Stimulated activated CD4-positive, alpha-beta T cell treated with anti-CD3 and anti-CD28 coated beads, Interleukin-12 subunit alpha, Interleukin-12 subunit beta, amount 100 ng/mL, for 24 hours (primary cell): Measurements from ENCODE around the gene CCNB2.
"Not testable (repeated sequence)": the region's sequence is repeated elsewhere in the genome, so short reads cannot be mapped to it uniquely, and the experiment has no call there.

Experiments
- DNase-seq, 2 experiments: peaks; one replicate each; pipeline ENCODE4 v3.0.0-alpha.2; 2020; ENCODE audit warnings: low read depth in 2 of 2

CCNB2 gene

GRCh38 chr15:59104912-59105732 lies at the start of gene CCNB2:
Gene CCNB2 (plus strand): TSS chr15:59105146. CDS start chr15:59105269, 123 bp downstream.
- peak; percentile 57 to 70 for DNase-seq

- DNase-seq = no peak
Observed at GRCh38 chr15:59059076-59059597, 45.8 kb upstream of the CCNB2 start.

GRCh38 chr15:59060348-59060747 lies 44.6 kb upstream of the CCNB2 start:
- DNase-seq = no peak

- DNase-seq = no peak
Observed at GRCh38 chr15:59063042-59063441, 41.9 kb upstream of the CCNB2 start.

- DNase-seq = no peak
Observed at GRCh38 chr15:59069430-59069829, 35.5 kb upstream of the CCNB2 start.

- DNase-seq = no peak
Observed at GRCh38 chr15:59074607-59075006, 30.3 kb upstream of the CCNB2 start.

- DNase-seq = no peak
Observed at GRCh38 chr15:59087731-59088130, 17.2 kb upstream of the CCNB2 start.

- DNase-seq = no peak
Observed at GRCh38 chr15:59094077-59094476, 10.9 kb upstream of the CCNB2 start.

- no peak for DNase-seq
Observed at GRCh38 chr15:59096429-59096828, 8.5 kb upstream of the CCNB2 start.

- no peak for DNase-seq
Observed at GRCh38 chr15:59099162-59099685, 5.7 kb upstream of the CCNB2 start.

GRCh38 chr15:59104602-59104911 lies 389 bp upstream of the CCNB2 start:
- DNase-seq = no peak

GRCh38 chr15:59105854-59106253 lies 908 bp downstream of the CCNB2 start:
- DNase-seq = no peak

- DNase-seq = no peak
Observed at GRCh38 chr15:59111251-59111650, 6.3 kb downstream of the CCNB2 start.

GRCh38 chr15:59115047-59115446 lies 10.1 kb downstream of the CCNB2 start:
- no peak for DNase-seq

- DNase-seq = no peak
Observed at GRCh38 chr15:59116141-59116540, 11.2 kb downstream of the CCNB2 start.

GRCh38 chr15:59116771-59117170 lies 11.8 kb downstream of the CCNB2 start:
- no peak for DNase-seq

- DNase-seq = no peak
Observed at GRCh38 chr15:59119625-59120024, 14.7 kb downstream of the CCNB2 start.

GRCh38 chr15:59120937-59121336 lies 16.0 kb downstream of the CCNB2 start:
- no peak for DNase-seq

- DNase-seq = no peak
Observed at GRCh38 chr15:59124261-59124660, 19.3 kb downstream of the CCNB2 start.

GRCh38 chr15:59125683-59126082 lies 20.7 kb downstream of the CCNB2 start:
- not testable (repeated sequence) for DNase-seq

GRCh38 chr15:59127255-59127654 lies 22.3 kb downstream of the CCNB2 start:
- DNase-seq = not testable (repeated sequence)

- DNase-seq = no peak
Observed at GRCh38 chr15:59131456-59131855, 26.5 kb downstream of the CCNB2 start.

- no peak for DNase-seq
Observed at GRCh38 chr15:59131969-59132562, 27.1 kb downstream of the CCNB2 start.
